ENCODE measurements around the gene NKX3-2.

Gene NKX3-2

GRCh38 chr4:13530823-13531624 is 13.3 kb downstream of the NKX3-2 start:
- no peak for DNase-seq

GRCh38 chr4:13529128-13529919 is 15.0 kb downstream of the NKX3-2 start:
- DNase-seq, result no peak

GRCh38 chr4:13528821-13529127 is 15.5 kb downstream of the NKX3-2 start:
- no peak for DNase-seq

- DNase-seq, result no peak
Observed at GRCh38 chr4:13527981-13528820, 16.1 kb downstream of the NKX3-2 start.

- DNase-seq, result no peak
Observed at GRCh38 chr4:13527192-13527980, 16.9 kb downstream of the NKX3-2 start.

GRCh38 chr4:13526658-13527057 is 17.6 kb downstream of the NKX3-2 start:
- DNase-seq, result no peak

GRCh38 chr4:13525606-13526281 is 18.6 kb downstream of the NKX3-2 start:
- no peak for DNase-seq

GRCh38 chr4:13524504-13525243 is 19.6 kb downstream of the NKX3-2 start:
- DNase-seq, result no peak

- DNase-seq, result no peak
Observed at GRCh38 chr4:13523591-13524503, 20.5 kb downstream of the NKX3-2 start.

- DNase-seq, result no peak
Observed at GRCh38 chr4:13523105-13523477, 21.2 kb downstream of the NKX3-2 start.

- no peak for DNase-seq
Observed at GRCh38 chr4:13522282-13523104, 21.8 kb downstream of the NKX3-2 start.

- no peak for DNase-seq
Observed at GRCh38 chr4:13521047-13521446, 23.3 kb downstream of the NKX3-2 start.

- DNase-seq, result no peak
Observed at GRCh38 chr4:13516315-13516860, 27.9 kb downstream of the NKX3-2 start.

GRCh38 chr4:13515268-13515667 is 29.0 kb downstream of the NKX3-2 start:
- no peak for DNase-seq

GRCh38 chr4:13514722-13515121 is 29.6 kb downstream of the NKX3-2 start:
- no peak for DNase-seq

GRCh38 chr4:13511101-13511500 is 33.2 kb downstream of the NKX3-2 start:
- DNase-seq, result no peak

- DNase-seq, result no peak
Observed at GRCh38 chr4:13509442-13509841, 34.9 kb downstream of the NKX3-2 start.

GRCh38 chr4:13504374-13504773 is 39.9 kb downstream of the NKX3-2 start:
- DNase-seq, result no peak

- no peak for DNase-seq
Observed at GRCh38 chr4:13498469-13498868, 45.8 kb downstream of the NKX3-2 start.
